ENCODE results near the gene SUMF2. TPM values are rescaled to one million over a fixed set of nuclear protein-coding genes. Genes with fewer than 3 reads are reported as not detected.
"Not testable (repeated sequence)": the region's sequence is repeated elsewhere in the genome, so short reads cannot be mapped to it uniquely, and the experiment has no call there.

The SUMF2 gene
- total and polyA plus RNA-seq, 12 donors, result 20.8 to 49.2 (median 36.1) TPM

DNA sequence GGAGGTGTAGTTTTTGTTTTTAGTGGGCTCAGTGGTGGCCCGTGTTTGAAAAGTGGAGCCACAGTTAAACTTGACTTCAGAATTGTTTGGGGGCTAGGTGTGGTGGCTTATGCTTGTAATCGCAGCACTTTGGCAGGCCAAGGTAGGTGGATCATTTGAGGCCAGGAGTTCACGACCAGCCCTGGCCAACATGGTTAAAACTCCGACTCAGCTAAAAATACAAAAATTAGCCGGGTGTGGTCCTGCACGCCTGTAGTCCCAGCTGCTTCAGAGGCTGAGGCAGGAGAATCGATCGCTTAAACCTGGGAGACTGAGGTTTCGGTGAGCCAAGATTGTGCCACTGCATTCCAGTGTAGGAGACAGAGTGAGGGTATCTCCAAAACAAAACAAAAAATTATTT lies 10.7 kb upstream of the SUMF2 start:
- ATAC-seq, result no peak
- H3K27ac ChIP-seq, result no peak overlapping the region
- H3K4me1 ChIP-seq, result peaks cover 6 to 46% (median 22%) of the 10 kb centered on the region in 9 donors
- no peak for DNase-seq
- intact Hi-C loops (cut with DNase I), result loop anchor here in 2 of 10 donors (5.0 kb wide), 2 partner anchors 54 to 91 kb away; partner anchors contain the start of genes CHCHD2 (in 1 of the 2) and NIPSNAP2 (in 1 of the 2)
- WGBS, 2 donors, result 86 to 89% methylated on average over 9 of the region's 9 CpGs
- no peaks in the 10 kb centered on the region for H3K27me3 ChIP-seq
- H3K36me3 ChIP-seq, result peaks cover 0 to 59% (median 51%) of the 10 kb centered on the region in 9 donors
- TF ChIP-seq, protein P1, sequence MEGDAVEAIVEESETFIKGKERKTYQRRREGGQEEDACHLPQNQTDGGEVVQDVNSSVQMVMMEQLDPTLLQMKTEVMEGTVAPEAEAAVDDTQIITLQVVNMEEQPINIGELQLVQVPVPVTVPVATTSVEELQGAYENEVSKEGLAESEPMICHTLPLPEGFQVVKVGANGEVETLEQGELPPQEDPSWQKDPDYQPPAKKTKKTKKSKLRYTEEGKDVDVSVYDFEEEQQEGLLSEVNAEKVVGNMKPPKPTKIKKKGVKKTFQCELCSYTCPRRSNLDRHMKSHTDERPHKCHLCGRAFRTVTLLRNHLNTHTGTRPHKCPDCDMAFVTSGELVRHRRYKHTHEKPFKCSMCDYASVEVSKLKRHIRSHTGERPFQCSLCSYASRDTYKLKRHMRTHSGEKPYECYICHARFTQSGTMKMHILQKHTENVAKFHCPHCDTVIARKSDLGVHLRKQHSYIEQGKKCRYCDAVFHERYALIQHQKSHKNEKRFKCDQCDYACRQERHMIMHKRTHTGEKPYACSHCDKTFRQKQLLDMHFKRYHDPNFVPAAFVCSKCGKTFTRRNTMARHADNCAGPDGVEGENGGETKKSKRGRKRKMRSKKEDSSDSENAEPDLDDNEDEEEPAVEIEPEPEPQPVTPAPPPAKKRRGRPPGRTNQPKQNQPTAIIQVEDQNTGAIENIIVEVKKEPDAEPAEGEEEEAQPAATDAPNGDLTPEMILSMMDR (IDR thresholded peaks at IDR 0.05), result no peak
- H3K4me3 ChIP-seq, result no peak overlapping the region
- H3K9me3 ChIP-seq, result no peaks in the 10 kb centered on the region

DNA sequence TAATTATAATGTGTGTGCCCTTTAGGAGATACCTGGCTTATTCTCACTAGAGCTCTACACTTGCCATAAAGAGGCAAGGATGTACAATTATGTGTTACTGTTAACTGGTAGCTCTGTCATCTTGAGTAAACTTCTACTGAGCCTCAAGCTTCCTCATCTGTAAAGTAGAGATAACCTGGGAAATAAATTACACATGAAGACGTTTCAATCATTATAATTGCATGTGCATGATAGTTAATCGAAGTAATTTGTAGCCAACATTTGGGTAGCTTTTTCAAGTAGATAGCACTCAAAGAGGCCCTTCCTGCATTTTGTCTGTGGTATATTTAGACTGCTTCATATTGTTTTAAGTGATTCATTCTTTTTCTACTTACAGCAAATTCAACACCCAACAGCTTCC lies 10.1 kb upstream of the SUMF2 start:
- Histone ChIP-seq H3K9me3 (no peaks in the 10 kb centered on the region), H3K4me1 (peaks cover 6 to 44% (median 22%) of the 10 kb centered on the region in 9 donors), H3K4me3 (no peak overlapping the region), H3K36me3 (peaks cover 0 to 65% (median 57%) of the 10 kb centered on the region in 9 donors), H3K27me3 (no peaks in the 10 kb centered on the region), H3K27ac (no peak overlapping the region)
- no peak for DNase-seq
- intact Hi-C loops (cut with DNase I), result loop anchor here in 2 of 10 donors (5.0 kb wide), 2 partner anchors 53 to 92 kb away; partner anchors contain the start of genes CHCHD2 (in 1 of the 2) and NIPSNAP2 (in 1 of the 2)
- WGBS, 2 donors, result 88 to 92% methylated on average over 2 of the region's 2 CpGs
- no peak for ATAC-seq
- TF ChIP-seq, protein P1 (IDR thresholded peaks at IDR 0.05), result no peak

DNA sequence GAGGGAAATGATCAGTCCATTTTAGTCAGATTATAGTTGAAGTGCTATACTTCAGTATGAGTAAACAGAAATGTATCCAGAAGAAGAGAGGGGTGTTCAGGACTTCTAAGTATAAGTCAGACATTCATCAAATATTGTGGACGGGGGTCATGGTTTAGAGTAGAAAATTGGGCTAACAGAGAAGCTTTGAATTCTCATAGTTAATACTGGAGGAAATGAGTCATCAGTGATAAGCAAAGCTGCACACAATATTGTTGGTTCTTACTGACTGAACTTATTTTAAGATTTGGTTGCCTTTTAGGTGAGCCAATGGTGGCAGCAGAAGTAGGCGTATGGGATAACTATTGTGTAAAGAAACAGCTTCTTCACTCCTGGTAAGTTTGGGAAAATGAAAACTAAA lies 1.7 kb upstream of the SUMF2 start:
- Histone ChIP-seq H3K27ac (peak overlapping the region in 3 of 10 donors; percentile 6 to 62 (median 27)), H3K9me3 (no peaks in the 10 kb centered on the region), H3K4me1 (peaks cover 0 to 32% (median 11%) of the 10 kb centered on the region in 9 donors), H3K36me3 (peaks cover 0 to 63% (median 46%) of the 10 kb centered on the region in 9 donors), H3K27me3 (no peaks in the 10 kb centered on the region), H3K4me3 (no peak overlapping the region)
- ATAC-seq (no peak), DNase-seq (no peak)
- TF ChIP-seq, protein P1 (IDR thresholded peaks at IDR 0.05), result no peak
- intact Hi-C loops (cut with DNase I), result loop anchor here in 1 of 10 donors (5.0 kb wide), 1 partner anchor 95 kb away; no protein-coding TSS in a partner anchor
- WGBS, 2 donors, result 68 to 76% methylated on average over 2 of the region's 2 CpGs

DNA sequence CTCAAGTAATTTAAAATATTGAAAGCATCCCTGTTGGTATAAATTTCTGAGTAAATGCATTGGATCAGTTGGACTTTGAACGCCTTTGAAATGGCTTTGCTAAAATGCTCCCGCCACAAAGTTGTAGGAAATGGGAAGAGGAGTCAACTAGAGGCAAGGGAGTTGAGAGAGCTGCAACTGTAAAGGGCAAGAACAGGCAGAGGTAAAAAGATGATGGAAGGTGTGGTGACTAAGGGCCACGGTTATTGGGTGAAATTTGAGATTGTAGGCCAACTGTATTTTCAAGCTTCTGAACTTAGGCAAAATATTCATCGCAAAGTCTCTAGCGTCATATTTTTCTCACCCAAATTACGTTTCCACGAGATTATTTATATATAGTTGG lies 595 bp upstream of the SUMF2 start:
- peaks cover 0 to 56% (median 37%) of the 10 kb centered on the region in 9 donors for H3K36me3 ChIP-seq
- no peaks in the 10 kb centered on the region for H3K9me3 ChIP-seq
- peak overlapping the region; percentile 39 to 95 (median 89) for H3K27ac ChIP-seq
- H3K4me1 ChIP-seq, result peaks cover 0 to 32% (median 11%) of the 10 kb centered on the region in 9 donors
- ATAC-seq (no peak), DNase-seq (no peak)
- WGBS, 2 donors, result 74 to 75% methylated on average over 7 of the region's 7 CpGs
- H3K4me3 ChIP-seq, result peak overlapping the region in 8 of 10 donors; percentile 54 to 92 (median 86)
- intact Hi-C loops (cut with DNase I), result loop anchor here in 1 of 10 donors (5.0 kb wide), 1 partner anchor 96 kb away; no protein-coding TSS in a partner anchor
- TF ChIP-seq, protein P1 (IDR thresholded peaks at IDR 0.05), result no peak
- no peaks in the 10 kb centered on the region for H3K27me3 ChIP-seq

DNA sequence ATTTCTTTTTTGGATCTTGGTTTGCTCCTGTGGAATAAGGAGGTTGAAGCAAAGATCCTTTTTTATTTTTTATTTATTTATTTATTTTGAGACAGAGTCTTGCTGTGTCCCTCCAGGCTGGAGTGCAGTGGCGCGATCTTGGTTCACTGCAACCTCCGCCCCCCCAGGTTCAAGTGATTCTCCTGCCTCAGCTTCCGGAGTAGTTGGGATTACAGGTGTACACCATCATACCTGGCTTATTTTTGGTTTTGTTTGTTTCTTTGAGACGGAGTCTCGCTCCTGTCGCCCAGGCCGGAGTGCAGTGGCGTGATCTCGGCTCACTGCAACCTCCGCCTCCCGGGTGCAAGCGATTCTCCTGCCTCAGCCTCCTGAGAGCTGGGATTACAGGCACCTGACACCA lies 2.3 kb downstream of the SUMF2 start:
- ATAC-seq; H3K9me3 ChIP-seq; intact Hi-C loops (cut with DNase I); H3K4me3 ChIP-seq; H3K27me3 ChIP-seq; H3K27ac ChIP-seq; DNase-seq: not testable (repeated sequence)
- Histone ChIP-seq H3K4me1 (peaks cover 0 to 32% (median 11%) of the 10 kb centered on the region in 9 donors), H3K36me3 (peaks cover 0 to 56% (median 28%) of the 10 kb centered on the region in 9 donors)
- 96 to 98% methylated on average over 13 of the region's 13 CpGs for WGBS, 2 donors

All from heart right ventricle (tissue), 16 donors.